C4-2B (cell line): Measurements from ENCODE around the gene PDGFB.

Experiments used
- H3K27ac ChIP-seq: fragments of 450-650 bp; 2 replicates; pipeline ENCODE4 v1.5.1; 2017
- ZFX ChIP-seq: fragments of 450-650 bp; IDR thresholded peaks from 2 replicates; pipeline ENCODE4 v1.6.1; 2017
- TF ChIP-seq, protein P1 (sequence below): fragments of 450-650 bp; conservative IDR thresholded peaks from 2 replicates; pipeline ENCODE4 v1.5.1; 2017; ENCODE audit warnings: mild to moderate bottlenecking

Gene PDGFB

GRCh38 chr22:39231197-39231950 lies 13.4 kb downstream of the PDGFB start:
- TF ChIP-seq, protein P1, sequence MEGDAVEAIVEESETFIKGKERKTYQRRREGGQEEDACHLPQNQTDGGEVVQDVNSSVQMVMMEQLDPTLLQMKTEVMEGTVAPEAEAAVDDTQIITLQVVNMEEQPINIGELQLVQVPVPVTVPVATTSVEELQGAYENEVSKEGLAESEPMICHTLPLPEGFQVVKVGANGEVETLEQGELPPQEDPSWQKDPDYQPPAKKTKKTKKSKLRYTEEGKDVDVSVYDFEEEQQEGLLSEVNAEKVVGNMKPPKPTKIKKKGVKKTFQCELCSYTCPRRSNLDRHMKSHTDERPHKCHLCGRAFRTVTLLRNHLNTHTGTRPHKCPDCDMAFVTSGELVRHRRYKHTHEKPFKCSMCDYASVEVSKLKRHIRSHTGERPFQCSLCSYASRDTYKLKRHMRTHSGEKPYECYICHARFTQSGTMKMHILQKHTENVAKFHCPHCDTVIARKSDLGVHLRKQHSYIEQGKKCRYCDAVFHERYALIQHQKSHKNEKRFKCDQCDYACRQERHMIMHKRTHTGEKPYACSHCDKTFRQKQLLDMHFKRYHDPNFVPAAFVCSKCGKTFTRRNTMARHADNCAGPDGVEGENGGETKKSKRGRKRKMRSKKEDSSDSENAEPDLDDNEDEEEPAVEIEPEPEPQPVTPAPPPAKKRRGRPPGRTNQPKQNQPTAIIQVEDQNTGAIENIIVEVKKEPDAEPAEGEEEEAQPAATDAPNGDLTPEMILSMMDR, result no peak
- TF ChIP-seq ZFX, result no peak
- H3K27ac ChIP-seq, result no peak overlapping the region

GRCh38 chr22:39230261-39231196 lies 14.3 kb downstream of the PDGFB start:
- H3K27ac ChIP-seq, result no peak overlapping the region
- no peak for TF ChIP-seq ZFX

- no peak overlapping the region for H3K27ac ChIP-seq
- TF ChIP-seq ZFX, result no peak
- TF ChIP-seq, protein P1, result no peak
Observed at GRCh38 chr22:39229688-39230260, 15.0 kb downstream of the PDGFB start.

- TF ChIP-seq, protein P1, result no peak
- no peak for TF ChIP-seq ZFX
- no peak overlapping the region for H3K27ac ChIP-seq
Observed at GRCh38 chr22:39229075-39229474, 15.7 kb downstream of the PDGFB start.

DNA sequence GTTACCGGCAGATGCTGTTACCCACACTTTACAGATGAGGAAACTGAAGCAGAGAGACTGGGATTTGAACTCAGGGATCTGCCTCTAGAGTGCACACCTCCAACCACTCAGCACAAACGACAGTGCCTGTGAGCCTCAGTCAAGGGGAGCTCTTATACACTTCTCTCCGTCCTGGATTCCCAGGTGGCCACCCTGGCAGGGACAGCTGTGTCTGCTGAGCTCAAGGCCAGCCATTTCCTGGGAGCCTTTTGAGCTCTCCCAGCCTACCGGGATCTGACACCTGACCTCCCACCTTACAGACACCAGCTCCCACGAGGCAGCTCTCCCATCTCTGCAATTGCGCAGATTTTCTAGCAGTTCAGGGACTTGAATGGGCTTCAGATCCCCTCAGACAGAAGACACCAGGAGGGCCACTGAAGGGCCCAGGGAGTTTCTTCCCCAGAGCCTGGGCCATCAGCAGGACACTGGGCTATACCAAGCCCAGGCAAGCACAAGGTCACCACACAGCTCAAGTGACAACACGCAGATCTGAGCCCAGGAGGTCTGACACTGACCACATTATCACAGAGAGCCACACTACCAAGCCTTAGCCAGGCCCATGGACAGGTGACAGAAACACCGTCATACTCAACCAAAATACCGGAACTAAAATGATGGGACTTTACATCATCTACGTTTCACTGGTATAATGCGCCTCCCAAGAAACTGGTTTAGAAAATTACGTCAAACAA lies 17.1 kb downstream of the PDGFB start:
- TF ChIP-seq, protein P1, result no peak
- no peak for TF ChIP-seq ZFX
- H3K27ac ChIP-seq, result no peak overlapping the region

DNA sequence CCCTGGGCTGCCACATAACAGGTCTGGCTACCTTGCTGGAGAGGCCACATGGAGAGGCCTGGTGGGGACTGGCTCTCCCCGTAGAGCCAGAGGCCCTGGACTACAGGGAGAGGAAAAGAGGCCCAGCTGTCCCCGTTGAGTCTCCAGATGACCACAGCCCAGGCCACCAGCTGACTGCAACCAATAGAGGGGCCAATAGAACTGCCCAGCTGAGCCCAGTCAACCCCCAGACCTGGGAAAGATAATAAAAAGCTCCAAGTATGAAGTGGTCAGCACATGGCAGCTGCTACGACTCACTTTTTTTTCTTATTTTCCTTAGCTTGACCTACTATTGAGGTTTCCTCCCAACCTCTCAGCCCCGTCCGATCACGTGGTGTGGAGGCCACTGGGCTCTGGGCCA lies 18.4 kb downstream of the PDGFB start:
- no peak overlapping the region for H3K27ac ChIP-seq
- TF ChIP-seq ZFX, result no peak
- TF ChIP-seq, protein P1, result no peak

DNA sequence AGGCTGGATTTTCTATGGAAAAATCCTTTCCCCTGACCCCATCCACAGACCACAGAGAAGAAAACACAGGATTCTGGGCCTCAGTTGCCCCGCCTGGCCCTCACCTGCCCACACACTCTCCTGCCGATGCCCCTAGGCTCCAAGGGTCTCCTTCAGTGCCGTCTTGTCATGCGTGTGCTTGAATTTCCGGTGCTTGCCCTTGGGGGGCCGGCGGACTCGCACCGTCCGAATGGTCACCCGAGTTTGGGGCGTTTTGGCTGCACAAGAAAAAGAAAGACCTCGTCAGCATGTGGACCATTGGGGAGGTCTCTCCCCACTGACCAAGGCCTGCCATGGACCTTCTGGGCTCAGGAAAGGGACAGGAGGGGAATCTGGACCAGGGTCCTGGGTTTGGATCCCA lies 19.2 kb downstream of the PDGFB start:
- H3K27ac ChIP-seq, result no peak overlapping the region
- TF ChIP-seq ZFX, result no peak
- TF ChIP-seq, protein P1, result no peak
